HL-60 (cell line): ENCODE measurements around the gene PC.

ENCODE experiments used
- DNase-seq, 2 experiments: peaks; one replicate each; pipeline ENCODE4 v3.0.0-alpha.2; 2010 to 2020; ENCODE audit warnings: low read depth in 1 of 2, low spot score in 1 of 2
- H3K27ac ChIP-seq: fragments of 250-450 bp; sonication (Bioruptor Pico); replicated peaks from 2 replicates; pipeline ENCODE4 v1.5.1; 2020; ENCODE audit warnings: mild to moderate bottlenecking, moderate library complexity
- H3K27me3 ChIP-seq: fragments of 250-450 bp; sonication (Bioruptor Pico); 2 replicates; pipeline ENCODE4 v1.5.1; 2021; ENCODE audit warnings: mild to moderate bottlenecking, moderate library complexity; ENCODE audit not compliant: insufficient read depth, poor library complexity, severe bottlenecking
- H3K4me3 ChIP-seq: replicated peaks from 2 replicates; pipeline ENCODE4 v1.5.1; 2011; ENCODE audit warnings: mild to moderate bottlenecking, control low read depth, low read length; ENCODE audit not compliant: insufficient read depth
- GABPA ChIP-seq: IDR thresholded peaks from 2 replicates; pipeline ENCODE4 v1.6.1; 2012; ENCODE audit warnings: low read depth
- POLR2AphosphoS5 ChIP-seq: IDR thresholded peaks from 2 replicates; pipeline ENCODE4 v1.6.1; 2012; ENCODE audit warnings: low read depth
- REST ChIP-seq: IDR thresholded peaks from 2 replicates; pipeline ENCODE4 v1.6.1; 2012; ENCODE audit warnings: low read depth; ENCODE audit not compliant: insufficient replicate concordance
- SPI1 ChIP-seq: IDR thresholded peaks from 2 replicates; pipeline ENCODE4 v1.6.1; 2012; ENCODE audit warnings: low read depth, mild to moderate bottlenecking, borderline replicate concordance
- TF ChIP-seq, protein P1 (sequence below): IDR thresholded peaks from one replicate; pipeline ENCODE4 v1.5.1; 2011; ENCODE audit warnings: low read length, control low read depth, inconsistent platforms; ENCODE audit not compliant: insufficient read depth

The PC gene

DNA sequence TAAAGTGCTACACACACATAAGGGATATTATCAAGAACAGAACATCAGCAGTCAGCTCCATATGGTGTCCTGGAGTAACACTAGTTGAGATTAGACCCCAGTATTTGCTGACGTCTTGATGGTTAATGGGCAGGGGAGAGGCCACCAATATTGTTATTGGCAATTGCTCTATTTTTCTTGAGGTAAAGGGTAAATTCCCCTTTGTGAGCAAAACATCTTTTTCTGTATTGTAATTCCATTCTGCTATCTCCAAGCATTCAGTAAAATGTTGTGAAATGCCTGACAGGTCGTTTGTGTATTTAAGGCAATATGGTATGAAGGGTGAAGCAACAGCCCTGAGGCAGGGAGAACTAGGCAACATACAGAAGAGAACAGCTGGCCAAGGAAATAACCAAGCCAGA lies 21.9 kb downstream of the PC start:
- Histone ChIP-seq H3K27me3 (no peaks in the 10 kb centered on the region), H3K27ac (no peak overlapping the region), H3K4me3 (no peak overlapping the region)
- DNase-seq = no peak
- TF ChIP-seq, protein P1, sequence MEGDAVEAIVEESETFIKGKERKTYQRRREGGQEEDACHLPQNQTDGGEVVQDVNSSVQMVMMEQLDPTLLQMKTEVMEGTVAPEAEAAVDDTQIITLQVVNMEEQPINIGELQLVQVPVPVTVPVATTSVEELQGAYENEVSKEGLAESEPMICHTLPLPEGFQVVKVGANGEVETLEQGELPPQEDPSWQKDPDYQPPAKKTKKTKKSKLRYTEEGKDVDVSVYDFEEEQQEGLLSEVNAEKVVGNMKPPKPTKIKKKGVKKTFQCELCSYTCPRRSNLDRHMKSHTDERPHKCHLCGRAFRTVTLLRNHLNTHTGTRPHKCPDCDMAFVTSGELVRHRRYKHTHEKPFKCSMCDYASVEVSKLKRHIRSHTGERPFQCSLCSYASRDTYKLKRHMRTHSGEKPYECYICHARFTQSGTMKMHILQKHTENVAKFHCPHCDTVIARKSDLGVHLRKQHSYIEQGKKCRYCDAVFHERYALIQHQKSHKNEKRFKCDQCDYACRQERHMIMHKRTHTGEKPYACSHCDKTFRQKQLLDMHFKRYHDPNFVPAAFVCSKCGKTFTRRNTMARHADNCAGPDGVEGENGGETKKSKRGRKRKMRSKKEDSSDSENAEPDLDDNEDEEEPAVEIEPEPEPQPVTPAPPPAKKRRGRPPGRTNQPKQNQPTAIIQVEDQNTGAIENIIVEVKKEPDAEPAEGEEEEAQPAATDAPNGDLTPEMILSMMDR = no peak
- TF ChIP-seq REST = no peak
- TF ChIP-seq GABPA = no peak
- no peak for TF ChIP-seq SPI1
- TF ChIP-seq POLR2AphosphoS5 = no peak

DNA sequence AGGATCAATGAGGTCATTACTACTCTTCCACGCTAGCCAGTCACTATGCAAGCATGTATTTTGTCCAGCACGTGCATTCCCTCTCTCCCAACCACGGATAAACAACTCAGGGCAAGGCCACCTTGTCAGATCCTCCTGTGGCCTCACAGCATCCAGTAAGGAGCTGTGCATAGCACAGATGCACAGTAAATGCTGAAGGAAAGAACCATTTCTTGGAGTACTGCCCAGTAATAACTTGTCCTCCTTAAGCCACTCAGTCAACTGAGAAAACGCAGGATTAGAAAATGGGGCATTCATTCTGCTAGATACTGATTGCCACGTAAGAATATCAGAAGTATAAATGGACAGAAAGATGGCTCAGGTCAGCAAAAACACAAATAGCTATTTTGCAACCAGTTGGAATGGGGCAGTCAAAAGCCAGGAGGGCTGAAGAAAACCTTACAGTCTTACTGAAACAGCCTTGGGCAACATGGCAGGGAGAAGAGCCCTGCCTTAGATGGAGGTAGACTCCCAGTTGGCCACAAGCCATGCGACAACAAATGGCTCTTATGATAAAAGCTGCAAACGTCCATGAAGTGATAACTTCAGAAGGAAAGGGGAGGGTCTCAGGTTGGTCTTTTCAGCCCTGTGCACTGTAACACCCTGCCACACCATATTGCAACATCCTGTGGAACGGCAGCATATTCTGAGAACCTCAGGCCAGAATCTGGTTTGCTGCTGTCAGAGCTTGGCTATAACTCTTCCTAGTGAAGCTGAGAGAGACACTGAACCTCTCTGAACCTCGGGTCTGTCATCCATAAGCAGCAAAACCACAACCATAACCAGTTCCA lies 23.0 kb downstream of the PC start:
- no peak overlapping the region for H3K4me3 ChIP-seq
- TF ChIP-seq POLR2AphosphoS5 = no peak
- DNase-seq = no peak
- H3K27ac ChIP-seq = no peak overlapping the region
- H3K27me3 ChIP-seq = no peaks in the 10 kb centered on the region

- DNase-seq = no peak
- Histone ChIP-seq H3K27me3 (no peaks in the 10 kb centered on the region), H3K4me3 (no peak overlapping the region), H3K27ac (no peak overlapping the region)
- TF ChIP-seq GABPA (no peak), POLR2AphosphoS5 (no peak), REST (no peak), SPI1 (no peak)
Measured at GRCh38 chr11:66933531-66933930, 24.7 kb downstream of the PC start.

DNA sequence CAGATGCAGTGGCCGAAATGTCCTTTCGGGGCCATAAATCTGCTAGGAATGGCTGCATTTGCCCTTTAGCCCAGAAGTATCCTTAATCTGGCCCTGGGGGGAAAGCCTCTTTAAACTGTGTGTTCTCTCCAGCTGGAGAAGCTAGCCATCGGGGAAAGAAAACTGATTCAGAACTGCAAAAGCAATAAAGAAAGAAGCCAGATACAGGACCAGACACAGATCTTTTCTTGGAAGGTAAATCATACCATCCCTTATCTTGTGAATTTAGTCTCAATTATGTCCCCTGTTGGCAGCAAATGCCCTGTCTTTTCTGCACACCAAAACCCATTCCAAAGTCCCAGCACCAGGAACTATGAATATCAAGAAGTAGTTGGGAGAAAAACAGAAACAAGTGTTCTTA lies 25.6 kb downstream of the PC start:
- no peak overlapping the region for H3K27ac ChIP-seq
- H3K27me3 ChIP-seq = no peaks in the 10 kb centered on the region
- no peak overlapping the region for H3K4me3 ChIP-seq
- no peak for TF ChIP-seq REST
- no peak for TF ChIP-seq POLR2AphosphoS5
- no peak for TF ChIP-seq GABPA
- TF ChIP-seq, protein P1 = no peak
- TF ChIP-seq SPI1 = no peak
- DNase-seq = no peak
